T1000 (cell line): ENCODE data around the gene FUBP1.
"Not testable (repeated sequence)": the region's sequence is repeated elsewhere in the genome, so short reads cannot be mapped to it uniquely, and the experiment has no call there.

Experiments used
- DNase-seq: peaks from one replicate; lab custom pipeline; 2025; ENCODE audit warnings: mixed read lengths; lab: John Stamatoyannopoulos, UW

The FUBP1 gene

DNA sequence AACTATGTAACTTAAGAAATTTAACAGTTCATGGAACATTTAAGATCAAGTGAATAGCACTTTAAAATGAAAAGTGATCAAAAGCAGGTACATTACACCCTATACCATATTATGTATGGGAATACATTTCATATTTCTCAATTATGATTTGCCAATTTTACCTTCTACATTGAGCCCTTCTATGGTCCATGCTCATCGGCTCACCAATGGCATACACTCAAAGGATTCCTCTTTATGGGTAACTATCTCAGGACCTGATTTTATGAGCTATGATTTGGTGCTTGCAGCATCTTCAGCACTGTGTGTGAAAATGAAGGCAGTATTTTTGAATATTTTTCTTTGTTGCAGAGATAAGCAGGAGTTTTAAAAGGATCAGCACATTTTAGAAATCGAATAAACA, 33.5 kb downstream of the FUBP1 start:
- no peak for DNase-seq

- DNase-seq: no peak
Observed at GRCh38 chr1:77942400-77943140, 36.3 kb downstream of the FUBP1 start.

GRCh38 chr1:77940921-77941570, 37.8 kb downstream of the FUBP1 start:
- DNase-seq: no peak

DNA sequence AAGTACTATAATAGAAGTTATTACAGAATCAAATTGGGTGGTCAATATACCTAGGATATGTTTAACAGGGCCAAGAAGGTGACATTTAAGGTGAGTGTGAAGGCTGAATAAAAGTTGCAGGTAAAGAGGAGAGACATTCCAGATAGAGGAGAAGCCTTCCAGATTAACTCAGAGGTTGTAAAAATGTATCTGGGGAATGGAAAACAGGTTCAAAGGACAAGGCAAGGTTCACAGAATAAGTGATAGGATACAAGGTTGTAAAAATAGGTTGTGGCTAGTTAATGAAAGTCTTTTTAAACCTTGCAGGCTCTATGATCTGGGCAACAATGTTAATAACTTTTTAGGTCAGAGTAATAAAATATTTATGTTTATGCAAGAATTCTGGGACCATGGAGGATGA, 40.2 kb downstream of the FUBP1 start:
- no peak for DNase-seq

GRCh38 chr1:77929806-77930205, 49.1 kb downstream of the FUBP1 start:
- no peak for DNase-seq

DNA sequence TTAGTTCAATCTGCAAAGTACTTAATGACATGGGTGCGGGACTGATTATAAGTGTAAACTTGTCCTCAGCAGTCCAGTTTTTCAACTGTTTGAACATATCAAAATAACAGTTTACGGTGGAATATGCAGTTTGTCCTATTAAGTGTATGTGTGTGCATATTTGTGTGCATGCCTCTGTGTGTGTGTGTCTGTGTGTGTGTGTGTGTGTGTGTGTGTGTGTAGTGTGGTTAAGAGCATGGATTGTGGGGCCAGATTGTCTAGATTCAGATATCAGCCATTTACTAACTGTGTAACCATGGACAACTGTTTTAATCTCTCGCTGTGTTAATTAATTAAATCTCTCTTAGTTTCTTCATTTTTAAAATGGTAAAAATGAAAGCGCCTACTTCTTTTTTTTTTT, 51.5 kb downstream of the FUBP1 start:
- DNase-seq: no peak

DNA sequence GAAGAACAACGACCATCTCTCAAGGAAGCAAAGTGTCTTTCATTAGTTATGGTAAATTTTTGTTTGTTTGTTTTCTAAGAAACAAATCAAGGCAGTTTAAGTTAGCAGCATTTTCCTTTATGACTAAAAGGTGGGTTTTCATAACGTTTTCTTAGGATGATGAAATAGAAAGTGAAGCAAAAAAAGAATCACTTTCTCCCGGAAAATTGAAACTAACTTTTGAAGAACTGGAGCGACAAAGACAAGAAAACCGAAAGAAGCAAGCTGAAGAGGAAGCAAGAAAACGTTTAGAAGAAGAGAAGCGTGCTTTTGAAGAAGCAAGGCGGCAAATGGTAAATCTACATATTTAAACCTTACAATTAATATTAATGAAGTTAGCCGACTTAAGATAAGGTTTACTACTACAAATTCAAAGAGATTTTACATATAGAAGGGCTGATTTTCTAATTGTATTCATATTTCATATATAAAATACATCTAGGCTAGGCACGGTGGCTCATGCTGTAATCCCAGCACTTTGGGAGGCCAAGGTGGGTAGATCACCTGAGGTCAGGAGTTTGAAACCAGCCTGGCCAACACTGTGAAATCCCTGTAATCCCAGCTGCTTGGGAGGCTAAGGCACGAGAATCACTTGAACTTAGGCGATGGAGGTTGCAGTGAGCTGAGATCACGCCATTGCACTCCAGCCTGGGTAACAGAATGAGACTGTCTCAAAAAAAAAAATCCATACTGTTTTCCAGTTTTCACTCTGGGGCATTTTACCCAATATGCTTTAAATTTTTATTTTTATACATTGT, 52.1 kb downstream of the FUBP1 start:
- no peak for DNase-seq

- no peak for DNase-seq
Observed at GRCh38 chr1:77925956-77926355, 52.9 kb downstream of the FUBP1 start.

DNA sequence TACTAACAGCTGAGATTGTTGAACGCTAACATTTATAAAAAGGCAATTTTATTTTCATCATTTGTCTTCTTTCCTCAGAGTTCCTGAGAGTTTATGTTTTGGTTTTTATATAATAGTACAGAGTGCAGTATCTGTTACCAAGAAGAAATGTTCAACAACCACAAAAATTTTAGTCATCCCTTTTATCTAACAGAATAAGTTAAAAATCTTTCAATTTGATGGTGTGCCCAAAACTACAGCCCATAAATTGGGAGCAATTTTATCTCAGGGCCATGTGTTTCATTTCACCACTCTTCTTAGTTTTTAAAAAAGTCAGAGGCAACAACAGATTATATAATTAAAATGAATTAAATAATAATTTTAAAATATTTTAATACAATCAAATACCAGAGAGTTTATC, 53.4 kb downstream of the FUBP1 start:
- DNase-seq: no peak

GRCh38 chr1:77918918-77919317, 60.0 kb downstream of the FUBP1 start:
- not testable (repeated sequence) for DNase-seq

- DNase-seq: no peak
Observed at GRCh38 chr1:77910116-77910515, 68.8 kb downstream of the FUBP1 start.

DNA sequence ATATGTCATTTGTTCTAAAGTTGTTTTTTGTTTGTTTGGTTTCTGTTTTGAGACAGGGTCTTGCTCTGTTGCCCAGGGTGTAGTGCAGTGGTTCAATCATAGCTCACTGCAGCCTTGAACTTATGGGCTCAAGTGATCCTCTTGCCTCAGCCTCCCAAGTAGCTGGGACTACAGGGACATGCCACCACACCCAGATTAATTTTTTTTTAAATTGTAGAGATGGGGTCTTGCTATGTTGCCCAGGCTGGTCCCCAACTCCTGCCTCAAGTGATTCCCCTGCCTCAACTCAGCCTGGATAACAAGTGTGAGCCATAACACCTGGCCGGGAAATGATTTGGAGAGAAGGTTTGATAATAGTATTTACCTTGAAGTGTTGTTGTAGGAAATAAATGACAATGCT, 72.2 kb downstream of the FUBP1 start:
- no peak for DNase-seq

DNA sequence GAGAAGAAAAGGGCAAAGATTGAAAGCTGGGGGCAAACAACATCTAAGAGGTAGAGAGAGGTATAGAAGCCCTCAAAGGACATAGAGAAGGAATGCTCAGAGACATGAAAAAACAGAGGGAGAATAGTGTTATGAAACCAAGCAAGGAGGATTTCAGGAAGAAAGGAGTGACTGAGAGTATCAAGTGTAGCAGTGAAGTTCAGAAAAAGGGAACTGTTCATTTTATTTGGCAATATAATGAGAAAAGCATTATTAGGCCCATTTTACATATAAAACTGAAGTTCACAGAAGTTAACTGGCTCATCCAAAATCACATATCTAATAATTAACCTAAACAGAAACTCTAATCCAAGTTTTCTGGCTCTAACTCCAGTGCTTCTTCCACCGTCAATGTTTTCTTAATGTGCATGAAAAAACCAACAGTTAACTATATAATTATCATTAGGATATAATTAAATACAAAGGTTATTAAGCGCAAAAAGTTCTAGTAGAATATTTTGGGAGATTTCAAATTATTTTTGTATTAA, 72.8 kb downstream of the FUBP1 start:
- no peak for DNase-seq

- DNase-seq: no peak
Observed at GRCh38 chr1:77905603-77906002, 73.3 kb downstream of the FUBP1 start.

GRCh38 chr1:77900687-77901293, 78.1 kb downstream of the FUBP1 start:
- no peak for DNase-seq

GRCh38 chr1:77899647-77900320, 79.1 kb downstream of the FUBP1 start:
- no peak for DNase-seq
